ENCODE measurements around the gene ALG8.
"Not testable (repeated sequence)": the region's sequence is repeated elsewhere in the genome, so short reads cannot be mapped to it uniquely, and the experiment has no call there.

The ALG8 gene

DNA sequence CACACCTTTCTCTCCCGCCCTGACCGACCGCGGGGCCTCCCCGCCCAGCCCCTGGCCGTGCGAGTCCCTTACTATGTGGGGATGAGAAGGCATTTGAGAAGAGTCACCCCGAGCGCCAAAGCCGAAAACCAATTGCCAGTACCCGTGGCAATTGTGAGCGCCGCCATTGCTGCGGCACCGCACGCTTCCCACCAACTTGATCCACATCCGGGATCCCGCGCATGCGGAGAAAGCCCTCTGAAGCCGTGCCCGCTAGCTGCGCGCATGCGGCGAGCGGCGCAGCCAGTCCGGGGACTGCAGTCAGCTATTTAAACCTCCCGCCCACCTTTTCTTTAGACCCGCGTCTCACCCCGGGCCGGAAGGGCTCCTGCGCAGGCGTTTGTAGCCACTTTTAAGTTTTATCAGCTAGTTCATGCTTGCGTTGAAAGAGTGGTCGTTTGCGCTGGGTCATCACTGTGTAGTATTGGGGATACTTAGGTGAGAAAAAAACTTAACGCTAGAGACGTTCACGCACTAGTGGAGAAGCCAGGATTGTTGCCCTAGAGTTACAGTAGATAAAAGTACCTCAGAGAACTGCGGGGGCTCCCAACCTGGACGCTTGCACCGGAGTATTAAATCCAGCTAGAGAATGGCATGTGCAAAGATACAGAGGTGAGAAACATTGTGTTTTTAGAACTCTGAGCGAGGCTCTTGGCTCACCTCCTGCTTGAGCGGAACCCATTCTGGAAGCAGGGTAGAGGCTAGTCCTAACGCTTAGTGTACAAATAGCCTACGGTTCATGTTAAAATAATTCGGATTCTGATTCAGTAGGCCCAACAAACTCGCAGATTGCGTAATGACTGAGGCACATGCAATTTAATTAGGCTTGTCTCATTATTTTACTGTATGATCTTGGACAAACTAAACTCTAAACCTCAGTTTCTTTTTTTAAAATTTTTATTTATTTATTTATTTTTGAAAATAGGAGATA is at the start of gene ALG8:
ALG8 (minus strand) TSS at position 205 of the 970 bp plus-strand sequence; CDS start at position 167, 38 bp downstream.
- DNase-seq, result peak; percentile 97

DNA sequence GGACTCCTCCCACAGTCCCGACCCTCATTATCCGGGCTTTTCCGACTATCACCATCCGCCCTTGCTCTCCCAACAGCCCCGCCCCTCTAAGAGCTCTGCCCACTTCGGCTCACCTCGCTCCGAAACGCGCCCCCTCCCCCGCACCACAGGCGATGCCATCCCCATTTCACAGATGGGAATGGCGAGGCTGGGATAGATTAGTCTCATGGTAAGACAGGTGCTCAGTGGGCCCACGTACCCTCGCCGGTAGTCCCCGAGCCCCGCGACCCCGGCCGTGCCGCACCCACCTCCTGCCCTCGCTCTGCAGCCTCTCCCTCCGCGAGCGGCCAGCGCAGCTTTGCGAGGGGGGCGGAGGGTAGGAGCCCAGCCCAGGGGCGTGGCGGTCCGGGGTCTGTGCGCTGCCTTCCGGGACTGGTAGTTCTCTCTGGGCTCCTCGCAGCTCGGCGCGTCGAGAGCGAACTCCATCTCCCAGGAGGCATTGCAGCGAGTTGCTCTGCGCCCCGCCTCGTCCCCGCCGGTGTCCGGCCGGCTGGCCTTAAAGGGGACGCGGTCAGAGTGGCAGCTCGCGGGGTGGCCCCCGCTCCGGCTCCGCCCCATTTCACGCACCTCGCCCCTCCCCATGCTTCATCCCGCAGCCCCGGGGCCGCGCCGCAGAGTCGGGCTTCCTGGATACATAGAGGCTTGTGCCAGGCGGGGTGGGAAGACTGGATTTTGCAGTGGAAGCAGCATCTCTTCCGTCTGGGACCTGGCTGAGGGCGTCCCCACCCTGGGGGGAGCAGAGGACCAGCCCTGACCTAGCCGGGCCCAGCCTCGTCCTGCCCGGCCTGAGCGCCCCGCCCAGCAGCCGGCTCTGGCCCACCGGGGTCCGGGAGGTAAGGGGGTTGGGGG is 49.1 kb upstream of the ALG8 start, which contains the start of the genes KCTD21 and USP35:
KCTD21 (minus strand) TSS at position 341 of the 888 bp plus-strand sequence. CDS start 14,072 bp downstream, outside the sequence.
USP35 (plus strand) TSS at position 634 of the 888 bp plus-strand sequence. CDS start 7,327 bp downstream, outside the sequence.
- peak; percentile 98 for DNase-seq

DNA sequence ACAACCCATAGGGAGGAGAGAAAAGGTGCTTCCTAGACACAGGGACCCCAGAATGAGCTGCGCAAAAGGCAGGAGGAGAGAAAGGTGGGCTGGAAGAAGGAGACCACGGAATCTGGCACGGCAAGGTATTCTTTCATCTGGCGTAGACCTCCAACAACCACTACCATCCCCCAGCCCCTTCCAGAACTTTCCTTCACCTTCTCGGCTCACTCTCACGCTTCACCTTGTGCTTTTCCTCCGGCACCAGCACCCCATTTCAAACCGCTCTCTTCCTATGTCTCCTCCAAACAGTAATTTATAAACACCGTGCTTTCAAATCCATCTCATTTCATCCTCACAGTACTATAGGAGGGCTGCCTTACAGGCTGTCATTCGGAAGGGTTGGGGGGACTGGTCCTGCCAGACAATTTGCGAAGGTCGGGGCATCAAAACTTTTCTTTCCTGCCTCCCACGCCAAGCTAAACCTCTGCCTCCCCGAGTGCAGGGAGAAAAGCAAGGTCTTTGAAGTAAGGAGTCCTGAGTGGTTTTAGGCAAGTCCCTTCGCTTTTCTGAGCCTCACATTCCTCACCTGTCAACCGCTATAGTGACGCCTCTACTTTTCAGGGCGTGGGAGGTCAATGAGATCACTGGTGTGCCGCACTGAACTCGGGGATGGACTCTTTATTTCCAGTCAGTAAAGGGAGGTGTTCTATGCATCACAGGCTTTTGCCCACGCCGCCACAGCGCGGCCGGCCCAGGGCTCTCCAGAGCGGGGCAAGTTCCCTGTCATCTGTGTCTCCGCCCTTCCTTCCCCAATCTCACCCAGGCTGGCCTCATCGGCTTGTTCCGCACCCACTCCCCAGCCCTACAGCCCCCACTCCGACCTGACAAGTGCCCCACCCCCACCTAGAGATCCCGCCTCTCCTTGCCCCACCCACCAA is 48.2 kb upstream of the ALG8 start:
- DNase-seq, result no peak

DNA sequence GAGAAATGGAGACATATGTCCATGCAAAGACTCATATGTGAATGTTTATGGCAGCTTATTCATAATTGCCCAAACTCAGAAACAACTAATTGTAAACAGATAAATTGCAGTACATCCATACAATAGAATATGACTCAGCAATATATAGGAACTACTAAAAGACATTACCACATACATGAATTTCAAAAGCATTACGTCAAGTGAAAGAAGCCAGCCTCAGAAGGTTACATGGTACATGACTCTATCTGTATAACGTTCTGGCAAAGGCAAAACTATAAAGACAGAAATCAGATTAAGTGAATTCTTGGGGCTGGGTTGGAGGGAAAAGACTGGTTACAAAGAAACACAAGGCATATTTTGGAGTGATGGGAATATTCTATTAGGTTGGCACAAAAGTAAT is 41.8 kb upstream of the ALG8 start:
- DNase-seq, result no peak

DNA sequence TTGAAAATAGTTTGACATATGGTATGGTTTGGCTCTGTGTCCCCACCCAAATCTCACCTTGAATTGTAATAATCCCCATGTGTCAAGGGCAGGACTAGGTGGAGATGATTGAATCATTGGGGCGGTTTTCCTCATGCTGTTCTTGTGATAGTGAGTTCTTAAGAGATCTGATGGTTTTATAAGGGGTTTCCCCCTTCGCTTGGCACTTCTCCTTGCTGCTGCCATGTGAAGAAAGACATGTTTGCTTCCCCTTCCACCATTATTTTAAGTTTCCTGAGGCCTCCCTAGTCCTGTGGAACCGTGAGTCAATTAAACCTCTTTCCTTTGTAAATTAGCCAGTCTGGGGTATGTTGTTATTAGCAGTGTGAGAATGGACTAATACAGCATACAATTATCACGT is 41.3 kb upstream of the ALG8 start:
- DNase-seq, result no peak

DNA sequence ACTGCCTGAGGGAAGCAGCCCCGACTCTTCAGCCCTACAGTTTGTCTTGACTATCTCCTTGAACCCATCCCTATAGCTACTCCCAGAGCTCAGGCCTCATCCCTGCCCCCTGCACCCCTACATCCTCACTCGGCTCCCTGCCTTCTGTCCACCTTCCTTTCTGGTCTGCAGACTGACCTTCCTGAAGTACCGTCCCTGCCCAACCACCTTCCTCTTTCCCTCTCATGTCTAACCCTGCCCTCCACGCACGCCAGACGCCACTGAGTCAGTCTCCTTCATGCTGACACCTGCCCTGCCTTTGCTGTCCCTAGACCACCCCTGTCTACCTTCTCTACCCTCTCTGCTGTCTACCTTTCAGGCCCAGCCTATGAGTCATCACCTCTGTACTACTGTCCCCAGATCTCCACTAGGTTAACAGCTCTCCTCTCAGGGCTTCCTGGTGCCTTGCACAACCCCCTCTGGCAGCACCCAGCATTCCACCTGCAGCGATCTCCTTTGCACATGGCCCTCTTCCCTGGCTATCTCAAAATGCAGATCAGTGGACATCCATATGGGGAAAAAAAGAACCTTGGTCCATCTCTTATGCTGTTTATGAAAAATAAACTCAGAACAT is 40.1 kb upstream of the ALG8 start:
- no peak for DNase-seq

DNA sequence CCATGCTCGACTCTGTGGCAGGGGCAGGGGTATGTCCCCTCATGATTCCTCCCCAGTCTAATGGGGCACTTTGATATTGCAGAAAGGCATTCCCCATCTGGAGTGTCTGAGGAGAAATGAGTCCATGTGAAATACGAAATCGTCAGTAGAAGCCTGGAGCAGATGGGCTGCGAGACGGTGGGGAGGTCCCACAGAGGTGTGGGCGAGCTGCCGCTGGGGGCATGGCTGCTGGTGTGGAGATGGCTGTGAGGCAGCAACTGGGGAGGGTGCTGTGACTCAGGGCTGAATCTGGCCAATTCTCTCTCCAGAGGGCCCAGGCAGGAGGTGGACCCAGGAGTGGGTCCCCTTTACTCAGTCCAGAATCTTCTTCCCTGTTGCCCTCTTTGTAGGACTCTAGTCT is 37.8 kb upstream of the ALG8 start:
- no peak for DNase-seq

DNA sequence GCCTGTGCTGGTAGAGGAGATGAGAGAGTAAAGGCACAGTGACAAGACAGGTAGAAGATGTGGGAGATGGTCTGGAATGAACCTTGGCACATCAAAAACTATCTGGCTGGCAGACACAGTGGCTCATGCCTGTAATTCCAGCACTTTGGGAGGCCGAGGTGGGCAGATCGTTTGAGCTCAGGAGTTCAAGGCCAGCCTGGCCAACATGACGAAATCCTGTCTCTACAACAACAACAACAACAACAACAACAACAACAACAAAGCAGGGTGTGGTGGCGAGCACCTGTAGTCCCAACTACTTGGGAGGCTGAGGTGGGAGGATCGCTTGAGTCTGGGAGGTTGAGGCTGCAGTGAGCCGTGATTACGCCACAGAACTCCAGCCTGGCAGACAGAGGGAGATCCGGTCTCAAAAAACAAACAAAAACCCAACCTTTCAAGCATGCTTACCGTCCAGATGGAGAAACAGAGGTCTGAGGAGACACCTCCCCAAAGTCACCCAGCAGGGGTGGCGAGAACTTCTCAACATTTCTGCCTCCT is 37.2 kb upstream of the ALG8 start:
- no peak for DNase-seq

DNA sequence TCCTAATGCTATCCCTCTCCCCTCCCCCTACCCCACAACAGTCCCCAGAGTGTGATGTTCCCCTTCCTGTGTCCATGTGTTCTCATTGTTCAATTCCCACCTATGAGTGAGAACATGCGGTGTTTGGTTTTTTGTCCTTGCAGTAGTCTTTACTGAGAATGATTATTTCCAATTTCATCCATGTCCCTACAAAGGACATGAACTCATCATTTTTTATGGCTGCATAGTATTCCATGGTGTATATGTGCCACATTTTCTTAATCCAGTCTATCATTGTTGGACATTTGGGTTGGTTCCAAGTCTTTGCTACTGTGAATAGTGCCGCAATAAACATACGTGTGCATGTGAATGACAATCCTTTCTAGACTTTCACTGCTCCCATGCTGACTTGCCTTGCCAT is 36.4 kb upstream of the ALG8 start:
- DNase-seq, result not testable (repeated sequence)

DNA sequence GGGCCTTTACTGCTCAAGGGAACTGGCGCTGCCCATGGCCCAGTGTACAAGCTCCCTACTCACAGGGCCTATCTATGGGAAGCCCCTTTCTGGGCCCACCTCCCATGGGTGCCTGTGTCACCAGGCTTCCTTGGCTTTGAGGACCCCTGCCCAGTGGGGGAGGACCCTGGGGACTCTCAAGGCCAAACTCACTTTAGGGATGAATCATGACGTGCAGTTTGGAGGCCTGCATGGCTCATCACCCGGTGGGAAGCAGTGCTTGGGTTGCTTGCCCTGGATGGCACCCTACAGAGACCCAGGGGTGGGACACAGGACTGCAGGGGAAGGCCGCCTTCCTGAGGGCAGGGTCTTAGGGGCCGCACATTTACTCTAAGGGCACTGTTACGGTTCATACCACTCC is 32.5 kb upstream of the ALG8 start:
- DNase-seq, result no peak

DNA sequence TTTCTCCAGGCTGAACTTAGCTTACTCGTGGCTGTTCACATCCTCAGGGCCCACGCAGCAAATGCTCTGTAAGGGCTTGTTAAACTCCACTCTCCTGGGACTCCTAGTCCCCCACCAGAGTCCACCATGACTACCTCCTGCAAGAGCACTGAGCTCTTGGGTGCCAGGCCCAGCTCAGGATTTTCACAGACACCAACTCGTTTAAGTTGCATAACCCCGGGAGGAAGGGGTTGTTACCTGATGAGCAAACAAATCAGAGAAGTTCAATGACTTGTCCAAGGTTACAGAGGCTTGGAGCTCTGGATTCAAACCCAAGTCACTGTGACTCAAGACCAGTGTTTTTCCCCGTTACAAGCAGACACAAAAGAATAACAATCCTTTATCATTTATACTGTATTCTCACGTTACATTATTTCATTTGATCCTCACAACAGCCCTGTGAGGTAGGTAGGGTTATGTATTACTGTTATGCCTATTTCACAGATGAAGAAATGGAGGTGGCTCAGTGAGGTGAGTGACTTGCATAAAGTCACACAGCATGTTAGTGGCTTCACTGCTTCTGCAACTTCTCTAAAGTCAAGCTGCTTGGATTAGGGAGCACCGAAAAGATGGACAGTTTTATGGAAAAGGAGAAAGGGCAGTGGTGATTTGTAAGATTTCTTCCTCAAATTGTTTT is 31.6 kb upstream of the ALG8 start:
- DNase-seq, result no peak

DNA sequence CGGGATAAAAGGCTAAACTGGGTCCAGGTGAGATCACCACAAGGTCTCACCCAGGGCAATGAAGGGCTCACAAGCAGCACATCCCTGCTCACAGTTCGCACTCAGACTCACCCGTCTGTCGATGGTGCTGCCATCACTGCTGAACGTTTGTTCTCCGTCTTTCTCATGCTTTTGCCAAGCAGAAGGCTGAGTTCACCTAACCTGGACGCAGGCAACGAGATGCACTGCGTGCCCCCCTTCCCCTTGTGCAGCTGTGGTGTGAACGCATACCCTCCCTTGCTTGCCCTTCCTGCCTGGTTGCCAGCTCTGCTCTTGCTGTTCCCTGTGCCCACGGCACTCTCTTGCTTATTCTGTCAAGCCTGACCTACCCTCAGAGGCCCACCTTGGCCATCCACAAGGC is 31.0 kb upstream of the ALG8 start:
- no peak for DNase-seq

DNA sequence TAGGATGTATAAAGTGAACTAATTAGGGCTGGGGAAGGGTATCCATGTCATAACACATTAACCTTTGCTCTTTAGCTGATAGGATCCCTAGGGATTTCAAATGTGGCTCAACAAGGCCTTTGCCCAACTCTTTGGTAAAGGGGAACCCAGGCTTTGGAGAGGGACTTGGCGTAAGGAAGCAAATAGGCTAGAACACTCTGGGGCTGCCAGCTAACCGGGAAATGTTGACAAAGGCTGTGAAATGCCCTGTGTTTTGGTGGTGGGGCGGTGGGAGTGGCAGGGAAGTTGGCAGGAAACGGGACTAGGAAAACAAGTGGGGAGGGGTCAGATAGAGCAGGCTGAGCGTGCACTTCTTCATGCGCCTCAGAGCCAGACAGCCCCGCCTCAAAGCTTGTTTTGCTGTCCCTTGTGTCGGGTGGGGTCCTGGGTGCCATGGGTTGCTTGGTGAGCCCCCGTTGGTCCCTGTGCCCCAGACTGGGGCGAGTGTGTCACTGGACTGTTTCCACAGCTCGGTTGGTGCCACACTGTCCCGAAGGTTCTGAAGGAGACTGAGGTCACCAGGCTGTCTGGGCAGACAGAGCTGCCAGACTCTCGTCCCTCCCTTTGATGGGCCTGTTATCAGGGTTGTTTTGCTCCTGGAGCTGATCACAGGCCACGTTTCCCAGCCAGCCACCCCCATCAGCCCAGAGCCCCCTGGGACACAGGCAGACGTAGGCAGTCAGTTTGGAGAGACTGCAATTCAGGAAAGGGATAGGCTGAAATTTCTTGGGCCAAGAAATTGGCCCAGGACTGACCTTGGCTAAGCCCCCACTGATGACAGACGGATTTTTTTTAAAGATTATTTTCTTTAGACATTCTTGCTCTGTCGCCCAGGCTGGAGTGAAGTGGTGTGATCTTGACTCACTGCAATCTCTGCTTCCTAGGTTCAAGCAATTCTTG is 29.4 kb upstream of the ALG8 start:
- peak; percentile 76 for DNase-seq

DNA sequence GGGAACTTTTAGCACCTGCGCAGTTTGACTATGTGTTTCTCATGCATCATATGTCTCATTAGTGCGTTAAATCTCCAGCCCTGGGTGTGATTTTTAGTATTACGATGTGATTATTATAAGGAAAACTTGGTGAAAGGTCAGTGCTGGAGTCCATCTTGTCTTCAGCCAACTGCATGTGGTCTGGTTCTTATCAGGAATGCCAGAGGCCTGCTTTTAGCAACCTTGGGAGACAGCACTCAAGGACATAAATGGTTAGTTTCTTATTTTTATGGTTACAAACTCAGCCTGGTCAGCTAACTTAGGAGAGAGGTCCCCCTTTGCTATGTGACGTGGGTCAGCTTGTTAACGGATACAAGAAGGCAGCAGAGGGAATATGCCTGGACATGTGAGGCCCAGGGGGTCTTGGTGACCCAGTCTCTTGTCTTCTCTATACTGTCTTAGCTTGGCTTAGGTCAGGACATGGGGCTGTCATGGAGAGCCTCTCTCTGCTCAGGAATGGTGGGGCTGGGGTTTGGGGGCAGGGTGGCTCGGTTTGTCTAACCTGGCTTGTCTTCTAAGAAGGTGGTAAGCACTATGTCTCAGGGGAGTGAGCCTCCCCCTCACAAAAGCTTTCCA is 27.5 kb upstream of the ALG8 start:
- DNase-seq, result no peak

DNA sequence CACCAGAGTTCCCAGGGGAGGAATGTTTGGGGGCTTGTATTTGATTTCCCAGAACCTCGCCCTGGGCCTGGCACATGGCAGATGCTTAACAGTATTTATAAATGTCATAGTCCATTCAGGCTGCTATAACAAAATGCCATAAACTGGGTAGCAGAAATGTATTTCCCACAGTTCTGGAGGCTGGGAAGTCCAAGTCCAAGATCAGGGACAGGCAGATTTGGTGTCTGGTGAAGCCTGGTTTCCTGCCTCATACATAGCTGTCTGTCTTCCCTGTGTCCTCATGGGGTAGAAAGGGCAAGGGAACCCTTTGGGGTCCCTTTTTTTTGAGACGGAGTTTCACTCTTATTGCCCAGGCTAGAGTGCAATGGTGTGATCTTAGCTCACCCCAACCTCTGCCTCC is 25.0 kb upstream of the ALG8 start:
- DNase-seq, result no peak

DNA sequence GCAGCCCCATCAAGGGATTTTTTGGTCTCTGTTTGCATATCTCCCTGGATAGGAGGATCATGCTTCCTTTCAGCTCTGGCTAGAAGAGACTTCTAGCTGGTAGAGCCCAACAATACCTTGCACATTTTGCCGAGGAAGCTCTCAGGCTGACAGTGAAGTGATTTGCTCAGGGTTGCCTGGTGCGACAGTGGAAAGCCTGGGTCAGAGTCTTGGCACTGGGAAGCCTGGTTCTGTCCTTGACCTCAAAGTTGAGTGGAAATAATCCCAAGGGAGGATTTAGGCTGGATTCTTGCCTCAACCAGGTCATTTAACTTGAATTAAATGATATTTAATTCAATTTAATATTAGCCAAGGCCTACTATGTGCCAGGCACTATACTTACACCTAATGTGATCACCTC is 24.4 kb upstream of the ALG8 start:
- DNase-seq, result no peak

DNA sequence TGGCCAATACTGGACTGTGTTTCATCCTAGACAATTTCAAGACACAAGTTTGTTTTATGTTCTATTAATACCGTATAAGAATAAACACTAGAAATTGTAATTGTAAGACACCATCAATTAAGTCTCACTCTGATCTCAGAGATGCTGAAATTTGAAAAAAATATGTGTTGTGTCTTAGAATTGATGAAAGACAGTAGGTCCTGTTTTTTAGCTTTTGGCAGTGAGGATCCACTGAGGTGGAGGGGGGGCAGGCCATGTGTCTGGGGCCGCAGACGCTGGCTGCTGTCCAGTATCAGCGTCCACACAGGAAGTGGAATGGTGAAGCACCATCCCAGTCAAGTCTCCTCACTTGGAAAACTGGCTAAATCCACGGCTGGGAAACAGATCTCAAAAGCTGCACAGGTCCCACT is 22.5 kb upstream of the ALG8 start:
- peak; percentile 64 for DNase-seq

DNA sequence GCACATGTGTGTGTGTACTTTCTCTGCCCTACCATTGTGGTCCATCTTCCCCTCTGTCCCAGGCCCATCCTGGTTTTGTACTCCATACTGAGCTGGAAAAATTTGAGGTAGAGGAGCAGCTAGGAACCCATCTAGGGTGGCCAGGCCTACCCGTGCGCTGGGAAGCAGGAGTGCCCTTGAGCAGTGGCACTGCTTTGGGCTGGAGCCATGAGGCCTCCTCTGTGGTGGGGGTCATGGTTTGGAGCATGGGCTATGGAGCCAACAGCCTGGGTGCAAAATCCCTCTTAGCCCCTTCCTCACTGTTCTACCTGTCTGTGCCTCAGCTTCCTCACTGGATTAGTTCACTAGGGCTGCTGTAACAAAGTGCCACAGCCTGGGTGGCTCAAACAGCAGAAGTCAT is 21.9 kb upstream of the ALG8 start:
- DNase-seq, result no peak

DNA sequence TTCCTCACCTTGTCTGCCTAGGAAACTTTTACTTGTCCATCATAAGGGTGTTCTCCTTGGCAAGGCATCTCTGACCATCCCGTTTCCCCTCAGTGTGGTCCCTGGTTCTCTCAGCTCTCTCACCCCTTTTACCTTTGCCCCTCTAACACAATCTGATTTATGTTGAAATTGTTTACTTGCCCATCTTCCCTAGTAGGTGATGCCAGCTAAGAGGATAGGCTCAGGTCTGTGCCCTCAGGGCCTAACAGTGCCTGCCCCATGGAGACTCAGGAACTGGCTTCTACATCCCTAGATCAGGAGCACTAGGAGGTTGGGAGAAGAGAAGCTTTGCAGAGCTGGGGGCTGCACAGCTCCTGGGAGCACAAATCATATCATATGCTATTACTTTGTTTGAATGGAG is 21.1 kb upstream of the ALG8 start:
- DNase-seq, result no peak
